ENCODE results near the gene FRMPD1.

The FRMPD1 gene

DNA sequence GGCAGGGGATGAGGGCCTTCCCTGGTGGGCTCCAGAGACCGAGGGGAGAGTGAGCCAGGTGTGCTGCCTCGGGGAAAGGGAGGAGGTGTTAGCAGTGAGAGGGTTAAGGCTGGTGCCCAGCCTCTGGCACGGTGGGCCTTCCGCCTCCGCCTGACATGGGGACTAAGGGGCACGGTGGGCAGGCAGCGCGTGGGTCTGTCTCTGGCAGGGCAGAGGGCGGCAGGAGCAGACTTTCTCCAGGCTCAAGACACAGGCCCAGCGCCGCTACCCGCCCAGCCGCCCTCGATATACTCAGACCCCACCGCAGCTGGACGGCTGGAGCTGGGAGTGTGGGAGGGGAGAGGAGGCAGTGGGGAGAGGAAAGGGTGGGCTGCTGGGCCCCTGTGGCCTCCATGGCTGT is 14.9 kb upstream of the FRMPD1 start:
- DNase-seq (ENCODE audit: low read depth in 2 of 2) = no peak

- DNase-seq (ENCODE audit: low read depth in 2 of 2) = no peak
Observed at GRCh38 chr9:37636511-37637448, 14.0 kb upstream of the FRMPD1 start.

GRCh38 chr9:37639109-37639762 is 11.5 kb upstream of the FRMPD1 start:
- DNase-seq (ENCODE audit: low read depth in 2 of 2) = no peak

GRCh38 chr9:37639841-37640240 is 10.9 kb upstream of the FRMPD1 start:
- no peak for DNase-seq (ENCODE audit: low read depth in 2 of 2)

- DNase-seq (ENCODE audit: low read depth in 2 of 2) = no peak
Observed at GRCh38 chr9:37640246-37640645, 10.5 kb upstream of the FRMPD1 start.

- DNase-seq (ENCODE audit: low read depth in 2 of 2) = no peak
Observed at GRCh38 chr9:37641331-37641730, 9.4 kb upstream of the FRMPD1 start.

- no peak for DNase-seq (ENCODE audit: low read depth in 2 of 2)
Observed at GRCh38 chr9:37643214-37643613, 7.5 kb upstream of the FRMPD1 start.

- DNase-seq (ENCODE audit: low read depth in 2 of 2) = no peak
Observed at GRCh38 chr9:37645903-37646506, 4.7 kb upstream of the FRMPD1 start.

GRCh38 chr9:37650299-37650872 is 368 bp upstream of the FRMPD1 start:
- DNase-seq (ENCODE audit: low read depth in 2 of 2) = no peak

DNA sequence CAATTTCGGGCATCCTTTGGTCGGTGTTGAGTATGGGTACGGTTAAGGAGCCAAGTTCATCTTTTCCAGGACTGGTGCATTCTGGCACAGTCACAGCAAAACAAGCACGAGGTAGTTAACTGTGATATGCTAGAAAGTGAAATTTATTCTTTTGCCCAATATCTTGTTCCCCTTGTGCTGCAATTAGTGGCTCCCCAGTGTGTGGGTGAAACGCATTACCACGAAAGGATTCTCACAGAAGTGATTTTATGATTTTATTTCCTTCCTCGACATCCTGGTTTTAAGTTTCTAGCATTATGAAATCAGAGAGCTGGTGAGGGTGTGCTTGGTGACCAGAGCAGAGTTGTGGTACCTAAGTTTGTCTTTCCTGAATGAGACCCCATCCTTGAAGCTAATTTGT is 1.5 kb downstream of the FRMPD1 start:
- DNase-seq (ENCODE audit: low read depth in 2 of 2) = no peak

DNA sequence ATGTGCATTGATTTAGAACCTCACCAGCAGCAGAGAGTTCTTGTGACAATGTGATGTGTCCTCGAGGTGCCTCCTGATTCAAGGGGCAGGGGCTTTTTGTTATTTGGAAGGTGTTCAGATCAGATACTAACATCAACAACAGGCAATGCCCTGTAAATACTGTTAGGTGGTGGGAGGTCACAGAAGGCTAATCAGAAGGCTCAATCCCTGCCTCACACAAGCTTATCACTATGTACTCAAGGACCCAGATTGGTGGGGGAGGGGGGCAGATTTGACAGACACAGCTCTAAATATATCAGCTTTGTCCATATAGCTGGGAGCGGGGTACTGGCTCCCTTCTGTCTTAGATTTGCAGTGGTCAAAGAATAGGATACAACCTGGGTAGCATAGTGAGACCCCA is 2.6 kb downstream of the FRMPD1 start:
- DNase-seq (ENCODE audit: low read depth in 2 of 2) = no peak

DNA sequence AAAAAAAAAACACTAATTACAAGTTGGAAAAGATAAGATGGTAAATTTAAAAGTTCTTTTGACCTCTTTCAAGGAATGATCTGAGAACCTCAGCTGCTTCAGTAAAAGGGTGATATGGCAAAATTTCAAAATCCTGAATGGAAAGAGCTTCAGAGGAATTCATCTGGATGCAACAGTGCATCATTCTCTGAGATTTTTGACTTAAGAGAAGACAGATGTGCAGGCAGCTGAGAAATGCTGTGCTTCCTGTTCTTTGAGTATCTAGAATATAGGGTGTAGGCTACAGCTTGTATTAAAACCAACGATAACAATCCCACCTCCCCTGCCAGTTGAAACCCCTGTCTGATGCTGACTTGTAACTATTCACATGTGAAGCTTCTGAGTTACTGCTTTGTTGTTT is 6.2 kb downstream of the FRMPD1 start:
- no peak for DNase-seq (ENCODE audit: low read depth in 2 of 2)

- no peak for DNase-seq (ENCODE audit: low read depth in 2 of 2)
Observed at GRCh38 chr9:37660691-37661090, 9.9 kb downstream of the FRMPD1 start.

DNA sequence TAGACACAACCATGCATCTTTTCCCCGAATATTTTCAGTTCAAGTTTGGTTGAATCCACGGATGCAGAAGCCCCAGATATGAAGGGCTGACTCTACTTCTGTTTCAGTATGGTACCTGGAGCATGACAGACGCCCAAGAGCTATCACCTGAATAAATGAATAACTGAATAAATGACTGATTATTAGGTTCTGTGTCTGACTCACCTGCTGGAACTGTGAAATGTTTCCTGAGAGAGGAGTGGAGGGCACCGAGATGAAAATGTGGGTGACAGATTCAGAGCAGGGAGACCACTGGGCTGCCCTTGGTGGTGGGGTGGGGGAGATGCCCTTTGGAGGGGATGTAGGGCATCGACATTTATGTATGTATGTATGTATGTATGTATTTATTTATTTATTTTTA is 13.2 kb downstream of the FRMPD1 start:
- DNase-seq (ENCODE audit: low read depth in 2 of 2) = no peak

- DNase-seq (ENCODE audit: low read depth in 2 of 2) = no peak
Observed at GRCh38 chr9:37667706-37668105, 17.0 kb downstream of the FRMPD1 start.

- DNase-seq (ENCODE audit: low read depth in 2 of 2) = no peak
Observed at GRCh38 chr9:37668116-37668601, 17.4 kb downstream of the FRMPD1 start.

DNA sequence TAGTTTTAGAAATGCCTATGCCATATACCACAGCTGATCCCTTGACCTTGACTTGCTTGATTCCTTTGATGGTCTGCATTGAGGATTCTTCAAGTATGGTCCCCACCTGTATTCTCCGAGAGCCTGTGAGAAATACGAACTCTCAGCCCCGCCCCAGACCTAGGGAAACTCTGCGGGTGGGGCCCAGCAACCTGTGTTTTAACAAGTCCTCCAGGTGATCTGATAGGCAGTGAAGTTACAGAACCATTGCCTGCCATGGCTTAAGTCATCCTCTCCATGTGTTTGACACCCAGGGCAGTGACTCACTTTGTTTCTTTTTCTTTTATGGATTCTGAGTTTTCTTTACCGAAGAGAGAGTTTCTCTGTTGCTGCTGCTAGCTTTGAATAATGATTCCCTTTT is 18.5 kb downstream of the FRMPD1 start:
- no peak for DNase-seq (ENCODE audit: low read depth in 2 of 2)

DNA sequence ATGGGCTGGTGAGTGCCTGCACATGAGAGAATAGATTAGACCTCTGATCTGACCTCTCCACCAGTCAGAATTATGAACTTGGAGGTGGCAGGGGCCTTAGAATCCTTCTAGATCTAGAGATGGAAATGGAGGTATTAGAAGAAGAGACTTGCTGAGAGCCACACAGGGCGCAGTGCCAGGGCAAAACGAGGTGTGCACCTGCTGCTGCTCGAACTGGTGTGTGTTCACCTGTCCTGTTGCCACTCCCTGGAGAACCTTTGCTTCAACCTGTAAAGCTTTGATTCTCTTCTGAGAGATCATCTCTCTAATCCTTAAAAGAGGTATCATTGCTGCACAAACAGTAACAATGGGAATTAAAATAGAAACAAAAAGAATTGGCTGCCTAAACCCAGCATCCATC is 24.9 kb downstream of the FRMPD1 start:
- no peak for DNase-seq (ENCODE audit: low read depth in 2 of 2)

- no peak for DNase-seq (ENCODE audit: low read depth in 2 of 2)
Observed at GRCh38 chr9:37676411-37676830, 25.7 kb downstream of the FRMPD1 start.

- no peak for DNase-seq (ENCODE audit: low read depth in 2 of 2)
Observed at GRCh38 chr9:37677435-37677834, 26.7 kb downstream of the FRMPD1 start.

DNA sequence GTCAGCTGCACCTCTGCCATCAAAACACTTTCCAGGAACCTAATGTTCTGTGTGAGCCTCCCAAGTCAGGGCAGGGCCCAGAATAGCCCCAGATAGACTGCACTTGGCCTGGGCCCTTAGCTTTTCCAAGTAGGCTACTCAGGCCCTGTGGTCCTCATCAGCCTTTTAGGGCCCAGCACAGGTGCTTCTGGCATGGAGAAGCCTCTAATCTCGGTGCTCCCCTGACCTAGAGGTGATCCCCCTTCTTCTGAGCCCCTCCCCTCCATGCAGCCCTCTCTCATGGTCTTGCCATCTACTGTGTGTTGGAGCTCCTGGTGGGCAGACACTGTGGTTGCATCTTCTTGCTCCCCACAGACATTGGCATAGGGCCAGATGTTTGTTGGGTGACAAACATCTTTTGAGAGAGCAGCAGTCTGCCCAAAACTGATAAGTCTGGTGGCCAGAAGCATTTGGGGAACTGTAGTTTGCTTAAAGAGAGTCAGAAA is 28.1 kb downstream of the FRMPD1 start:
- DNase-seq (ENCODE audit: low read depth in 2 of 2) = no peak

Measured in fibroblast of skin of left quadriceps (primary cell).